ENCODE results near the gene CRYL1. TPM values are rescaled to one million over a fixed set of nuclear protein-coding genes. Genes with fewer than 3 reads are reported as not detected.

CRYL1 gene
- total RNA-seq, 1 experiment from 2014 or later: 26.5 TPM

- TF ChIP-seq ZNF274 (IDR thresholded peaks at IDR 0.05; ENCODE audit: low read depth, low read length): no peak
- no peak for TF ChIP-seq ATF3 (IDR thresholded peaks at IDR 0.05)
- no peak for TF ChIP-seq SRF (IDR thresholded peaks at IDR 0.05; ENCODE audit: low read depth)
- TF ChIP-seq ZBTB33 (IDR thresholded peaks at IDR 0.05; ENCODE audit: extremely low read depth, insufficient replicate concordance, low read length): no peak
- no peak for TF ChIP-seq MAX (IDR thresholded peaks at IDR 0.05)
- TF ChIP-seq YY1 (IDR thresholded peaks at IDR 0.05; ENCODE audit: extremely low read depth, insufficient replicate concordance, low read depth, low read length): no peak
- no peak for TF ChIP-seq FOSL1 (IDR thresholded peaks at IDR 0.05; ENCODE audit: low read depth)
- no peak for TF ChIP-seq REST (IDR thresholded peaks at IDR 0.05; ENCODE audit: low read depth)
- TF ChIP-seq POLR2A (IDR thresholded peaks at IDR 0.05; ENCODE audit: borderline replicate concordance, extremely low read depth, insufficient read depth, insufficient read length): no peak
- no peak for TF ChIP-seq POLR2AphosphoS5 (IDR thresholded peaks at IDR 0.05; ENCODE audit: low read depth, low read length)
- TF ChIP-seq CBX3 (IDR thresholded peaks at IDR 0.05; ENCODE audit: low read depth): no peak
- no peak for TF ChIP-seq SIN3A (IDR thresholded peaks at IDR 0.05; ENCODE audit: low read depth)
- TF ChIP-seq JUND (IDR thresholded peaks at IDR 0.05): no peak
- no peak for TF ChIP-seq EZH2 (IDR thresholded peaks at IDR 0.05)
- no peak for TF ChIP-seq EGR1 (IDR thresholded peaks at IDR 0.05; ENCODE audit: low read depth)
- TF ChIP-seq CTCF (IDR thresholded peaks at IDR 0.05 in 2 of 3, conservative IDR thresholded peaks at IDR 0.05 in 1 of 3; ENCODE audit: borderline replicate concordance in 1 of 3, insufficient read depth in 1 of 3, low read depth in 2 of 3, low read length in 2 of 3): no peak
- no peak for TF ChIP-seq CEBPB (IDR thresholded peaks at IDR 0.05; ENCODE audit: low read depth)
- no peak for TF ChIP-seq EZH2phosphoT487 (IDR thresholded peaks at IDR 0.05; ENCODE audit: borderline replicate concordance)
- no peak for TF ChIP-seq SP1 (IDR thresholded peaks at IDR 0.05; ENCODE audit: low read depth)
- TF ChIP-seq RAD21 (IDR thresholded peaks at IDR 0.05; ENCODE audit: low read depth): no peak
- no TSS peak for BruUV-seq (replicated peaks)
- no peaks in the 10 kb centered on the region for H3K79me2 ChIP-seq (ENCODE audit: insufficient read depth, low read length)
- no peaks in the 10 kb centered on the region for H3K9me2 ChIP-seq (ENCODE audit: insufficient read depth)
- no peaks in the 10 kb centered on the region for H3K36me3 ChIP-seq (ENCODE audit: control insufficient read depth in 1 of 2, insufficient read depth in 2 of 2, low read length in 2 of 2)
- no peaks in the 10 kb centered on the region for H3K9me3 ChIP-seq (ENCODE audit: control insufficient read depth in 1 of 2, insufficient read depth in 1 of 2, low read depth in 1 of 2, low read length in 2 of 2)
- DNase-seq (ENCODE audit: low read depth, low spot score) (no peak), ATAC-seq (no peak)
- no peaks in the 10 kb centered on the region for H4K20me1 ChIP-seq (ENCODE audit: insufficient read depth)
- H3K27ac ChIP-seq (ENCODE audit: low read depth, low read length): no peak overlapping the region
- no peak overlapping the region for H2AFZ ChIP-seq (ENCODE audit: low read depth, low read length, poor library complexity, severe bottlenecking)
- intact Hi-C loops (cut with micrococcal nuclease): no loop called here
- no peak overlapping the region for H3K4me2 ChIP-seq (ENCODE audit: low read length)
- ChIA-PET POLR2A (no interaction called here), RAD21 (ENCODE audit: low non-redundant PET in 1 of 2, low total read pairs in 2 of 2, uncharacterized antibody in 2 of 2, unreplicated experiment in 2 of 2) (no interaction called here), CTCF (interaction anchor here (1.7 kb wide), 1 partner anchor 285 kb away, joined by 4 read pairs; no protein-coding TSS in a partner anchor)
- no peaks in the 10 kb centered on the region for H3K4me1 ChIP-seq (ENCODE audit: control insufficient read depth in 1 of 2, insufficient read depth in 2 of 2, low read length in 2 of 2)
- no peaks in the 10 kb centered on the region for H3K27me3 ChIP-seq (ENCODE audit: insufficient read depth, low read length)
- H3K9ac ChIP-seq (ENCODE audit: low read length): no peak overlapping the region
- H3K4me3 ChIP-seq (replicated peaks in 1 of 2; ENCODE audit: low read depth in 1 of 2, low read length in 2 of 2): no peak overlapping the region
These were observed 42.9 kb downstream of the CRYL1 start for GRCh38 chr13:20482787-20483186.

Data from HCT116 (cell line).